GM15510 (cell line): ENCODE measurements around the gene LEMD2.

Source experiments
- POLR2A ChIP-seq: IDR thresholded peaks from 3 replicates; pipeline ENCODE4 v1.6.1; 2011; ENCODE audit warnings: borderline replicate concordance; ENCODE audit not compliant: insufficient read length; ENCODE audit errors: extremely low read depth

LEMD2 gene

DNA sequence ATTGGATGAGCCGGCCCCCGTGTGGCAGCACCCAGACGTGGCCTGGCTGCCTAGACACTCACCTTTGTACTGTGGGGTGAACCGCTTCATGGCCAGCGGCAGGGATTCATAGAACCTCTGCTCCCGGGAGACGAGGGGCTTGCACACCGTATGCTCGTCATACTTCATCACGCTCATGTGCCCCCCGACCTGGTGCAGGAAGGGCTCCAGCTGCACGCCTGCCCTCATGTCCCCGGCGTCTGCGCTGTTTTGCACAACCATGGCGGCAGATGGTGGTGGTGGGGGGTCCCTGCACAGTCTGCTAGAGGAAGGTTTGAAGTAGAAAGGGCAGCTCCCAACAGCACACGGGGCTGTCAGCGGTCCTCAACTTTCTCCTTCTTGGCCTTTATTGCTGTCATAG, 53.7 kb downstream of the LEMD2 start:
- no peak for TF ChIP-seq POLR2A

DNA sequence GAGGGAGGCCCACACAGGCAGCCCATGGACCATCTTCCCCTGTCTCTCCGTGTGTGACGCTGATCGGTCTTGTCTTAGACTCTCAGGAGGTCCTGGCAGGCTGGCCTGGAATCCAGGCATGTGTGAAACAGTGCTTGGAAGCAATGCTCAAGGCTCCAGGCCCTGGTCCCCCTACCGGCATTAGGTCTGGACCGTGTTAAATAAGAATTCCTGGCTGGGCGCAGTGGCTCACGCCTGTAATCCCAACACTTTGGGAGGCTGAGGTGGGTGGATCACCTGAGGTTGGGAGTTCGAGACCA, 55.3 kb downstream of the LEMD2 start:
- TF ChIP-seq POLR2A, result no peak

- TF ChIP-seq POLR2A, result no peak
Measured at GRCh38 chr6:33732817-33733708, 55.9 kb downstream of the LEMD2 start.

- TF ChIP-seq POLR2A, result no peak
Measured at GRCh38 chr6:33732385-33732784, 56.5 kb downstream of the LEMD2 start.

DNA sequence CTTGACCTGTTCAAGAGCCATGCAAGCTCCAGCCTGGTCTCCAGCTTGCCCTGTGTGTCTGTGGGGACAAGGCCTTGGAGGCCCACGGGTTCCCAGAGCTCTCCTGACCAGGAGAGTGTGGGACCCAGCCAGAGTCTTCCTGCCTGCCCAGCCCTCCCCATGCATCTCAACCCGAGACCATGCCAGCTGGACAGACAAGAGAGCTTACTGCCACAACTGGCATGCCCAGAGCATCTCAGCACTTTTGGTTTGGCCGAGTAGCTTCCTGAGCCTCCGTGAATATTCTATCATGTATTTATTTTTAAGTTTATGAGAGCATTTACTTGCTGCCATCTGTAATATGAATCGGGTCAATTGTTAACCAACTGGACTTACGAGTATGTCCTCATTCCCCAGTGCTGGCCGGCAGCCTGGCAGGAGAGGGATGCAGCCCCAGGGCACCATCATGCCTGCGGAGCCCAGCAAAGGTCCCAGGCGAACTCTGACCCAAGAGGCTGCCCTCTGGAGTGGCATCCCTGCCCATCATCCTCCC, 57.1 kb downstream of the LEMD2 start:
- TF ChIP-seq POLR2A, result no peak

- TF ChIP-seq POLR2A, result no peak
Measured at GRCh38 chr6:33731035-33731434, 57.9 kb downstream of the LEMD2 start.

GRCh38 chr6:33730611-33731010, 58.3 kb downstream of the LEMD2 start:
- TF ChIP-seq POLR2A, result no peak

DNA sequence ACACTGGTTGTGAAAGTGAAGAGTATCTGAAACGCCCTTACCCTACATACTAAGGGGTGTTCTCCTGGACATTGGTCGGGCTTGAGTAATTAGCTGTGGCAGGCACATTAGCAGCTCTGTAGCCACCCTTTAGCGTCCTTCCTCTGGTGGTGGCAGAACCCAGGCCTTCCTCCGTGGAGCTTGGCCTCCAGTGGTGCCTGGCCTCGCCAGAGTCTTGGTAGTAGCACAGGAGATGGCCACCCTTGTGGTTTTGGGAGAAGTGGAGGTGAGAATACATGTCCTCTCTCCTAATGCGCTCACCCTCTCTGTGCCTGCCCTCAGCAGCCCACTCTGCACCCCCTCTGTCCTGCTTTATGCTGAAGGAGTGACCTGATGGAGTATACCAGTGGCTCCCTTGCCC, 59.9 kb downstream of the LEMD2 start:
- no peak for TF ChIP-seq POLR2A

DNA sequence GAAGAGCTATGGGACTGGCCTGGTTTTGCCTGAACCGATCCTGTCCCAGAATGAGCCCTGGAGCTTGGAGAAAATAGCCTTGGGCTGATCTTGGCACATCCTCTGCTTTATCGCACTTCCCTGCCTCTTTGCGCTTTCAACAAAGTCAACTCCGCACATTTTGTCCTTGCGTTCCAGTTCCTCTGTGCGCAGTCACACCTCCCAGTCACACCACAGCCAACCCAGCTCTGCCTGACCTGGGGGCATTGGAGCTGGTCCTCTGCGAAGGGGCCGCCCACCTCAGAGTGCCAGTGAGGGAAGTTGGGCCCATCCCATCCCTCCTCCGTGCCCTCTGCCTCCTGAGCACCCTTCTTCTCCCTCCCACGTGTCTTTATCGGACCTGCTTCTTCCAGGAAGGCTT, 60.5 kb downstream of the LEMD2 start:
- no peak for TF ChIP-seq POLR2A

DNA sequence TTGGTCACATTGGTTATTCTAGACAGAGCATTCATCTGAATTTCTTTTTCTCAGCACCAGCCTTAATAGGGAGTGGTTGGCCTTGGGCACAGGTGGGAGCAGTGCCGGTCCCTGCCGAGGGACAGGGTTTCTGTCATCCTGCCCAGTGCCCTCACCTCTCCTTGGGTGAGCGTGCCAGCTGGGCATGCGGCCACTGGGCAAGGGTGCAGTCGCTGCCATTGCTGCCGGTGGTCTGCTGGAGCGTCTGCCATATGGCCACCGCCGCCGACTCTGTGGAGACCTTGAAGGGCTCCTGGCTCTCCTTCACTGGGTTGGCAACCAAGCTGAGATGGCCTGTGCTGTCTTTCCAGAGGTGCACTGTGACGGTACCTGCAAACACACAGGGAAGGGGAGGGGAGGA, 61.0 kb downstream of the LEMD2 start:
- no peak for TF ChIP-seq POLR2A

DNA sequence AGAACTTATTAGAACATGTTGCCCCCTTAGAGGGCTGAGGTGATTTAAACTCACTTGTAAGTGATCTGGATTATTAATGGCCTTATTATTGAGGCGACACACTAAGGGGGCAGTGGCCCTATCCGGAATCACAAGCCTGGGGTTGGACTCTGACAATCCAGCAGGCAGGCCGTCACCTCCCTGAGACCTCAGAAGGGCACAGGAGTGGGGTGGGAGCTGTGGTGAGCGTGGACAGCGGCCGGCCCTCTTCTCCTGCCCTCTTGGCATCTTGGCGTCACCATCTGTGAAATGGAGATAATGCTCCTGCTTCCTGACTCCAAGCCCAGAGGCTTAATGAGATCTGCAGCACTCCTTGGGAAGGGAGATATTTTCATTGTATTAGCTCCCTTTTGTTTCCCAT, 61.8 kb downstream of the LEMD2 start:
- no peak for TF ChIP-seq POLR2A

DNA sequence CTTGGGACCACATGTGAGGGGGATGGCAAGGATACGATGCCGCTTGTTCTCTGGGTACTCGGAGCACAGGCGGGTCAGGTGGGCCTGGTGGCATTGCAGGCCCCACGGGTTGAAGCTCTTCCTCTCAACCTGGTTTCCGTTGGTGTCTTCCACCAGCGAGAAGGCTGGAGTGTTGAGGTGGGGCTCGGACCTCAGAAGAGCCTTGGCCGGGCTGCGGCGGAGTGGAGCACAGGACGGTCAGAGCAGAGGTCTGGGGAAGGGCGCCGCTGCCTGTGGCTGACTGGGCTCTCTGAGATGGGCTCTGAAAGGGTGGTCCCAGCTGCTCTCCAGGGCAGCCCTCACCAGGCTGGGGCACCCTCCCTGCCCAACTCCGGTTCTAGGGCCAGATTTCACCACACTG, 62.2 kb downstream of the LEMD2 start:
- no peak for TF ChIP-seq POLR2A

GRCh38 chr6:33725891-33726673, 62.8 kb downstream of the LEMD2 start:
- no peak for TF ChIP-seq POLR2A

DNA sequence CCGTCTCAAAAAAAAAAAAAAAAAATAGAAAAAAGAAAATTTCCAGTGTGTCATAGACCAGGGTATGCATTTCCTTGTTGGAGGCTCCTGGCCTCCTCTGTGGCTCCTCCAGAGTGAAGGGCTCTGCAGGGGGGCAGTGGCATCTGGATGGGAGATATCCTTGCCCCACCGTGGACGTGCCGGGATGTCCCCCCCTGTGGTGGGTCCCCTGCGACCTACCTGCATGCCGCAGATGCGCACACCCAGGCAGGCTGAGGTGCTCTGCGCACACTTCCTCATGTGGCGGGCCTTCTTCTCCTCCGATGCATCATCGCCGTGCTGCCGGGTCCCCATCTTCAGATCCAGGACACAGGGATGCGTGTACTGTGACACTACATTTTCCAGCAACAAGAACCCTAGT, 63.7 kb downstream of the LEMD2 start:
- no peak for TF ChIP-seq POLR2A

DNA sequence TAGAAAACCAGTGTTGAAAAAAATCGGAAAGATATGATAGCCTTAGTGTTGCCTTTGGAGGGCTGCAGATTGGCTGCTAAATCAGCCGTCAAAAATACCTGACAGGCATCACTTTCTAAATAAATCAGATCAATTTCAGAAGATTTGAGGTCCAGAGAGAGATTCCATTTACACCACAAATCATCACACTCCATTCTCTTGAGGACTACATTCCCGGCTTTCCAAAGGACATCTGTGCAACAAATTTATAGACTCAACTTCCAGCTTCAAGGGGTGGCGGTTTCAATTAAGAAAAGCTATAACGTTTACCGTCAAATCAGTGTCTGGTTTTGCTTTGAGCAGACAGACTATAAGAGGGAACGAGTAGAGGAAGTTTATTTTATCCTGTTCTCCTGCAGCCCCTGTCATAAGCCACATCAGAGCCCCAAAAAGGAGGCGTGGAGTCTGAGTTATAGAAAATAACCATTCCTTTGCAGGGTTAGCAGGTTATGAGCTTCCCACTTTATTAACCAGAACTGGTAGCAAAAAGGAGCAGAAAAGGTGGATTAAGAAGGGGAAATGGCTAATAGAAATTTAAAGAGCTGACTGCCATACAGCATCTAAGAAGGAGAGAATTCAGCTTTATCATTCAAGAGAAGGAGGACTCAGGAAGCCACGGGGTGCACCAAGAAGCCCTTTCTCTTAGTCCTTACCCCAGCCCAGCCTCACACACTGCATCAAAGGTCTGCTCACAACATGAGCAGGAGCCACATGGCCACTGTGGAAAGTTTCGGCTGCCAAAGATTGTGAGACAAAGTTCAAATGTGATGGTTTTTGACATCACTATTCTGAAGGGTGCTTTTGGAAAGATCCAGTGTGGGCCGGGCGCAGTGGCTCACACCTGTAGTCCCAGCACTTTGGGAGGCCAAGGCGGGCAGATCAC, 64.6 kb downstream of the LEMD2 start:
- TF ChIP-seq POLR2A, result no peak
